ENCODE measurements around the gene POLL.

DNA sequence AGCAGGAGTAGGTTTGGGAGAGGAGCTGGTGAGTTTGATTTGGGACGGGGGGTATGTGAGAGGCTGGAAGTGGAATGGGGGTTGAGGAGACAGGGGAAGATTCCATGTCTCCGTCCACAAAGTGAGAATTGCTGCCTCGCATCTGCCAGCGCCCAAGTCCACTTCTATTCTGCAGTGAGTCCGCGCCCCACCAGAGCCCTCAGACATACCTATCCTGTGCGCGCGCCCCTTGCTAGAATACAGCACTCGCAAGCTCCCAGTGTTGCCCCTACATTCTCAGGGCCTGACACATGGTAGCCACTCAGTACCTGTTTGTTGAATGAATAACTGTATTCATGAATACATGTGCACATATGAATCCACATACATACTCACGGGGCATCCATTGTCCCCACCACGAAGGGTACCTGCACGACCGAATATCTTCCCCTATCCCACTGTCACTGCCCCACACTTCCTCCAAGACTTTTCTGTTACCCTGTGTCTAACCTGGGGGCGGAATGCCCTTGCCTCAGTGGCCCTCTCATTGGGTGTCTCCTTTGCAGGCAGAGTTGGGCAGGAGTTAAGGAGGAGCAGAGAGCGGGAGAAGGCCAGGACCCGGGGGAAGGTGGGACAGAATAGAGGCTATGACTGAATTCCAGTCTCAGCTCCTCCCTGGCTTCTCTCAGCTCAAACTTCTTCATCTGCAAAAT, 19.9 kb downstream of the POLL start:
- TF ChIP-seq EP300 (IDR thresholded peaks at IDR 0.05) (no peak), POLR2A (IDR thresholded peaks at IDR 0.05) (no peak), POLR2AphosphoS5 (IDR thresholded peaks at IDR 0.05) (no peak)
- TF ChIP-seq, protein P1, sequence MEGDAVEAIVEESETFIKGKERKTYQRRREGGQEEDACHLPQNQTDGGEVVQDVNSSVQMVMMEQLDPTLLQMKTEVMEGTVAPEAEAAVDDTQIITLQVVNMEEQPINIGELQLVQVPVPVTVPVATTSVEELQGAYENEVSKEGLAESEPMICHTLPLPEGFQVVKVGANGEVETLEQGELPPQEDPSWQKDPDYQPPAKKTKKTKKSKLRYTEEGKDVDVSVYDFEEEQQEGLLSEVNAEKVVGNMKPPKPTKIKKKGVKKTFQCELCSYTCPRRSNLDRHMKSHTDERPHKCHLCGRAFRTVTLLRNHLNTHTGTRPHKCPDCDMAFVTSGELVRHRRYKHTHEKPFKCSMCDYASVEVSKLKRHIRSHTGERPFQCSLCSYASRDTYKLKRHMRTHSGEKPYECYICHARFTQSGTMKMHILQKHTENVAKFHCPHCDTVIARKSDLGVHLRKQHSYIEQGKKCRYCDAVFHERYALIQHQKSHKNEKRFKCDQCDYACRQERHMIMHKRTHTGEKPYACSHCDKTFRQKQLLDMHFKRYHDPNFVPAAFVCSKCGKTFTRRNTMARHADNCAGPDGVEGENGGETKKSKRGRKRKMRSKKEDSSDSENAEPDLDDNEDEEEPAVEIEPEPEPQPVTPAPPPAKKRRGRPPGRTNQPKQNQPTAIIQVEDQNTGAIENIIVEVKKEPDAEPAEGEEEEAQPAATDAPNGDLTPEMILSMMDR (IDR thresholded peaks at IDR 0.05): no peak
